Suprapubic skin (tissue), 4 donors: ENCODE measurements around the gene WDR1. TPM values are rescaled to one million over a fixed set of nuclear protein-coding genes. Genes with fewer than 3 reads are reported as not detected.

Experiments
- DNase-seq, 2 donors: peaks; one replicate each; pipeline ENCODE4 v3.0.0-alpha.2; 2019; ENCODE audit warnings: low spot score in 2 of 2
- H3K27ac ChIP-seq: fragments of 200-600 bp; sonication (generic); one replicate; pipeline ENCODE4 v1.5.1; 2019
- H3K27me3 ChIP-seq: fragments of 200-600 bp; sonication (generic); one replicate; pipeline ENCODE4 v1.5.1; 2019
- H3K36me3 ChIP-seq: fragments of 200-600 bp; sonication (generic); one replicate; pipeline ENCODE4 v1.5.1; 2019
- H3K4me1 ChIP-seq: fragments of 200-600 bp; sonication (generic); one replicate; pipeline ENCODE4 v1.5.1; 2019
- H3K4me3 ChIP-seq: fragments of 200-600 bp; sonication (generic); one replicate; pipeline ENCODE4 v1.5.1; 2019; ENCODE audit warnings: mild to moderate bottlenecking
- H3K9me3 ChIP-seq: fragments of 200-600 bp; sonication (generic); one replicate; pipeline ENCODE4 v1.5.1; 2019
- CTCF ChIP-seq, 2 donors: fragments of 200-600 bp in 1 of 2; fragments of 450-650 bp in 1 of 2; sonication (generic) in 1 of 2; IDR thresholded peaks; one replicate each; pipeline ENCODE4 v1.5.1; 2016 to 2019; ENCODE audit warnings: antibody characterized with exemption in 2 of 2, mild to moderate bottlenecking in 1 of 2, moderate library complexity in 1 of 2
- EP300 ChIP-seq: sonication (generic); formaldehyde crosslinking; IDR thresholded peaks from one replicate; pipeline ENCODE4 v1.6.1; 2017; ENCODE audit warnings: antibody characterized with exemption
- POLR2A ChIP-seq, 2 donors: fragments of 450-650 bp; IDR thresholded peaks; one replicate each; pipeline ENCODE4 v1.6.1; 2017; ENCODE audit warnings: antibody characterized with exemption in 2 of 2, mild to moderate bottlenecking in 2 of 2, moderate library complexity in 2 of 2
- POLR2AphosphoS5 ChIP-seq, 3 donors: sonication (generic); formaldehyde crosslinking; IDR thresholded peaks; one replicate each; pipeline ENCODE4 v1.6.1; 2017; ENCODE audit warnings: antibody characterized with exemption in 3 of 3
- WGBS: methylation state at CpG from one replicate; pipeline ENCODE4 v1.1.5; 2018; 5-methylcytosine and 5-hydroxymethylcytosine counted together
- total RNA-seq, 4 donors: library from RNA; depleted of rRNA; stranded (reverse); fragments of >200 nt; gene quantifications; one replicate each; pipeline ENCODE4 v1.1.0, GENCODE V29; 2016

The WDR1 gene
- total RNA-seq, 4 donors from 2014 or later, result 113 to 126 (median 117) TPM

GRCh38 chr4:10161146-10161545 is 44.5 kb upstream of the WDR1 start:
- Histone ChIP-seq H3K9me3 (no peaks in the 10 kb centered on the region), H3K27ac (no peak overlapping the region), H3K27me3 (peaks cover 3% of the 10 kb centered on the region), H3K4me3 (no peak overlapping the region), H3K4me1 (no peaks in the 10 kb centered on the region), H3K36me3 (no peaks in the 10 kb centered on the region)
- 30% methylated on average over 3 of the region's 3 CpGs for WGBS
- DNase-seq, result no peak
- TF ChIP-seq CTCF (IDR thresholded peaks at IDR 0.05), result no peak
- no peak for TF ChIP-seq EP300
- TF ChIP-seq POLR2A (IDR thresholded peaks at IDR 0.05), result no peak
- no peak for TF ChIP-seq POLR2AphosphoS5 (IDR thresholded peaks at IDR 0.05)

- Histone ChIP-seq H3K4me1 (no peaks in the 10 kb centered on the region), H3K27me3 (peaks cover 5% of the 10 kb centered on the region), H3K27ac (no peak overlapping the region), H3K36me3 (no peaks in the 10 kb centered on the region), H3K4me3 (no peak overlapping the region), H3K9me3 (no peaks in the 10 kb centered on the region)
- DNase-seq, result no peak
- TF ChIP-seq POLR2AphosphoS5 (IDR thresholded peaks at IDR 0.05) (no peak), POLR2A (IDR thresholded peaks at IDR 0.05) (no peak), EP300 (no peak), CTCF (IDR thresholded peaks at IDR 0.05) (no peak)
- 69% methylated on average over 7 of the region's 7 CpGs for WGBS
Observed at GRCh38 chr4:10160281-10160856, 43.8 kb upstream of the WDR1 start.

GRCh38 chr4:10159671-10160070 is 43.1 kb upstream of the WDR1 start:
- TF ChIP-seq CTCF (IDR thresholded peaks at IDR 0.05) (no peak), EP300 (no peak), POLR2A (IDR thresholded peaks at IDR 0.05) (no peak), POLR2AphosphoS5 (IDR thresholded peaks at IDR 0.05) (no peak)
- no peak overlapping the region for H3K4me3 ChIP-seq

GRCh38 chr4:10158333-10158942 is 41.8 kb upstream of the WDR1 start:
- Histone ChIP-seq H3K27ac (peak overlapping the region; percentile 45), H3K4me3 (no peak overlapping the region), H3K36me3 (no peaks in the 10 kb centered on the region), H3K4me1 (no peaks in the 10 kb centered on the region), H3K9me3 (no peaks in the 10 kb centered on the region), H3K27me3 (peaks cover 5% of the 10 kb centered on the region)
- no peak for DNase-seq
- WGBS, result 38% methylated on average over 9 of the region's 9 CpGs
- TF ChIP-seq POLR2A (IDR thresholded peaks at IDR 0.05) (no peak), EP300 (no peak), CTCF (IDR thresholded peaks at IDR 0.05) (no peak), POLR2AphosphoS5 (IDR thresholded peaks at IDR 0.05) (no peak)

More at GRCh38 chr4:10159671-10160070, 43.1 kb upstream of the WDR1 start:
- H3K27ac ChIP-seq, result no peak overlapping the region
- H3K4me1 ChIP-seq, result no peaks in the 10 kb centered on the region
- DNase-seq, result no peak
- no peaks in the 10 kb centered on the region for H3K9me3 ChIP-seq
- H3K27me3 ChIP-seq, result peaks cover 5% of the 10 kb centered on the region
- no peaks in the 10 kb centered on the region for H3K36me3 ChIP-seq

- no peak for TF ChIP-seq POLR2AphosphoS5 (IDR thresholded peaks at IDR 0.05)
- TF ChIP-seq EP300, result no peak
- peak; percentile 63 to 69 for TF ChIP-seq CTCF (IDR thresholded peaks at IDR 0.05)
Observed at GRCh38 chr4:10157478-10158332, 41.1 kb upstream of the WDR1 start.

More at GRCh38 chr4:10157478-10158332, 41.1 kb upstream of the WDR1 start:
- H3K4me3 ChIP-seq, result no peak overlapping the region
- no peaks in the 10 kb centered on the region for H3K9me3 ChIP-seq
- no peak overlapping the region for H3K27ac ChIP-seq
- no peaks in the 10 kb centered on the region for H3K36me3 ChIP-seq
- DNase-seq, result no peak
- peaks cover 2% of the 10 kb centered on the region for H3K27me3 ChIP-seq
- no peaks in the 10 kb centered on the region for H3K4me1 ChIP-seq
- WGBS, result 39% methylated on average over 5 of the region's 8 CpGs
